CD14-positive monocyte (primary cell): ENCODE measurements around the gene NOTCH3. TPM values are rescaled to one million over a fixed set of nuclear protein-coding genes. Genes with fewer than 3 reads are reported as not detected.
A peak's percentile ranks its signal among the peaks of the same experiment; 100 is the strongest.

Experiments
- DNase-seq, 3 donors: peaks; one replicate each; pipeline ENCODE4 v3.0.0-alpha.2; 2011 to 2022
- H2AFZ ChIP-seq: 2 replicates; pipeline ENCODE4 v1.6.0; 2012; ENCODE audit warnings: mild to moderate bottlenecking, low read depth, low read length, inconsistent platforms; ENCODE audit not compliant: insufficient read depth, poor library complexity, severe bottlenecking
- H3K27ac ChIP-seq, 2 donors: 1 replicate in 1 of 2; 2 replicates in 1 of 2; pipeline ENCODE4 v1.5.1; 2012 to 2013; ENCODE audit warnings: low read length in 2 of 2, control low read depth in 1 of 2, inconsistent platforms in 1 of 2, low read depth in 1 of 2, mild to moderate bottlenecking in 1 of 2
- H3K27me3 ChIP-seq, 2 donors: one replicate each; pipeline versions ENCODE4 v1.6.0 to v1.6.1; 2011 to 2013; ENCODE audit warnings: low read length in 2 of 2; ENCODE audit not compliant: control insufficient read depth in 2 of 2, insufficient read depth in 2 of 2
- H3K36me3 ChIP-seq, 2 donors: replicated peaks in 1 of 2; 1 replicate in 1 of 2; 2 replicates in 1 of 2; pipeline versions ENCODE4 v1.5.1 to v1.6.1; 2012 to 2013; ENCODE audit warnings: low read length in 2 of 2, control low read depth in 1 of 2, inconsistent platforms in 1 of 2, mild to moderate bottlenecking in 1 of 2; ENCODE audit not compliant: insufficient read depth in 2 of 2, control insufficient read depth in 1 of 2
- H3K4me1 ChIP-seq, 2 donors: 1 replicate in 1 of 2; 2 replicates in 1 of 2; pipeline versions ENCODE4 v1.5.1 to v1.6.1; 2012 to 2013; ENCODE audit warnings: low read length in 2 of 2, control low read depth in 1 of 2, inconsistent platforms in 1 of 2, mild to moderate bottlenecking in 1 of 2, moderate library complexity in 1 of 2; ENCODE audit not compliant: insufficient read depth in 2 of 2, control insufficient read depth in 1 of 2
- H3K4me2 ChIP-seq: replicated peaks from 2 replicates; pipeline ENCODE3; 2012; ENCODE audit warnings: low read length, moderate library complexity, mild to moderate bottlenecking; ENCODE audit not compliant: poor library complexity, severe bottlenecking; ENCODE audit errors: extremely low read depth
- H3K4me3 ChIP-seq, 3 experiments: fragments of 200-600 bp in 1 of 3; sonication (generic) in 1 of 3; replicated peaks in 1 of 3; 1 replicate in 2 of 3; 2 replicates in 1 of 3; pipeline ENCODE4 v1.5.1; 2011 to 2013; ENCODE audit warnings: low read length in 3 of 3, mild to moderate bottlenecking in 3 of 3, control low read depth in 2 of 3, low read depth in 2 of 3, inconsistent platforms in 1 of 3, moderate library complexity in 1 of 3
- H3K79me2 ChIP-seq: 2 replicates; pipeline ENCODE4 v1.6.0; 2012; ENCODE audit warnings: mild to moderate bottlenecking, control low read depth, inconsistent platforms, low read length, moderate library complexity; ENCODE audit not compliant: insufficient read depth
- H3K9ac ChIP-seq: 2 replicates; pipeline ENCODE4 v1.6.0; 2017; ENCODE audit warnings: low read length, mild to moderate bottlenecking; ENCODE audit not compliant: insufficient read depth, poor library complexity, severe bottlenecking
- H3K9me3 ChIP-seq, 2 donors: replicated peaks in 1 of 2; 1 replicate in 1 of 2; 2 replicates in 1 of 2; pipeline versions ENCODE4 v1.5.1 to v1.6.1; 2012 to 2013; ENCODE audit warnings: low read length in 2 of 2, control low read depth in 1 of 2; ENCODE audit not compliant: control insufficient read depth in 1 of 2, insufficient read depth in 1 of 2
- H4K20me1 ChIP-seq: 2 replicates; pipeline ENCODE4 v1.6.0; 2012; ENCODE audit warnings: mild to moderate bottlenecking, low read length, control low read depth, moderate library complexity; ENCODE audit not compliant: insufficient read depth
- H3K27ac Mint-ChIP-seq, 7 donors: one replicate each; pipeline ENCODE4 v1.8.0; 2020; ENCODE audit warnings: mild to moderate bottlenecking in 7 of 7, mixed read lengths in 7 of 7, moderate library complexity in 6 of 7, inconsistent platforms in 2 of 7
- H3K27me3 Mint-ChIP-seq, 3 donors: one replicate each; pipeline ENCODE4 v1.8.0; 2021 to 2022; ENCODE audit warnings: low read depth in 3 of 3, mild to moderate bottlenecking in 3 of 3, mixed read lengths in 3 of 3, moderate library complexity in 3 of 3, inconsistent platforms in 1 of 3
- H3K36me3 Mint-ChIP-seq, 2 donors: one replicate each; pipeline ENCODE4 v1.8.0; 2020; ENCODE audit warnings: mixed read lengths in 2 of 2, inconsistent platforms in 1 of 2, mild to moderate bottlenecking in 1 of 2
- H3K4me1 Mint-ChIP-seq: one replicate; pipeline ENCODE4 v1.8.0; 2020; ENCODE audit warnings: mild to moderate bottlenecking, mixed read lengths
- H3K4me3 Mint-ChIP-seq, 2 donors: one replicate each; pipeline ENCODE4 v1.8.0; 2020; ENCODE audit warnings: mild to moderate bottlenecking in 2 of 2, mixed read lengths in 2 of 2, moderate library complexity in 1 of 2
- H3K9me3 Mint-ChIP-seq, 7 donors: one replicate each; pipeline ENCODE4 v1.8.0; 2020 to 2022; ENCODE audit warnings: mixed read lengths in 7 of 7, mild to moderate bottlenecking in 6 of 7, moderate library complexity in 6 of 7, inconsistent platforms in 2 of 7
- CTCF ChIP-seq: fragments of 200-600 bp; IDR thresholded peaks from one replicate; pipeline ENCODE4 v1.8.0; 2022; ENCODE audit warnings: antibody characterized with exemption, mild to moderate bottlenecking
- WGBS: methylation state at CpG from one replicate; pipeline ENCODE4 v1.1.5; 2013; ENCODE audit warnings: missing lambda C conversion rate; ENCODE audit not compliant: insufficient coverage; 5-methylcytosine and 5-hydroxymethylcytosine counted together
- intact Hi-C, 2 donors: fragments of 100-400 bp; cut with micrococcal nuclease; formaldehyde crosslinking; loops; one replicate each; pipeline versions ENCODE4 v1.15.0 to v1.15.1; 2023
- polyA plus RNA-seq, 3 donors: library from polyadenylated mRNA; depleted of rRNA in 1 of 3; unstranded in 2 of 3; stranded (reverse) in 1 of 3; fragments of 300-500 nt in 2 of 3; fragments of >200 nt in 1 of 3; fragmentation: Illumina TruSeq in 2 of 3; gene quantifications; 1 replicate in 2 of 3; 2 replicates in 1 of 3; pipeline ENCODE4 v1.2.3, GENCODE V29; 2012 to 2021

The NOTCH3 gene
- polyA plus RNA-seq, 3 donors, result 0.05 to 0.51 TPM; not detected in 1

- Histone ChIP-seq H3K4me2 (no peak overlapping the region), H3K36me3 (peaks cover 62 to 77% of the 10 kb centered on the region in 2 donors), H2AFZ (no peak overlapping the region), H3K9me3 (no peaks in the 10 kb centered on the region), H3K27me3 (no peaks in the 10 kb centered on the region), H3K9ac (no peak overlapping the region), H4K20me1 (no peaks in the 10 kb centered on the region), H3K4me1 (no peaks in the 10 kb centered on the region), H3K27ac (no peak overlapping the region), H3K79me2 (no peaks in the 10 kb centered on the region), H3K4me3 (no peak overlapping the region)
- Mint-ChIP-seq H3K9me3 (peaks cover 0 to 4% (median 2%) of the 10 kb centered on the region in 7 donors), H3K4me3 (no peak overlapping the region), H3K27ac (peak overlapping the region in 3 of 7 donors; percentile 20 to 46 (median 33)), H3K27me3 (no peaks in the 10 kb centered on the region), H3K4me1 (no peaks in the 10 kb centered on the region), H3K36me3 (peaks cover 67 to 78% of the 10 kb centered on the region in 2 donors)
- intact Hi-C loops, result no loop called here
- DNase-seq, result no peak
- TF ChIP-seq CTCF, result no peak
- 97% methylated on average over 5 of the region's 12 CpGs for WGBS
Observed at GRCh38 chr19:15116856-15117255, 83.9 kb downstream of the NOTCH3 start.

GRCh38 chr19:15115762-15116615 is 84.8 kb downstream of the NOTCH3 start:
- 38% methylated on average over 11 of the region's 23 CpGs for WGBS
- Mint-ChIP-seq H3K27me3 (peaks cover 0 to 1% (median 0%) of the 10 kb centered on the region in 3 donors), H3K27ac (peak overlapping the region in 1 of 7 donors; percentile 14), H3K4me3 (no peak overlapping the region), H3K4me1 (no peaks in the 10 kb centered on the region), H3K36me3 (peaks cover 60 to 70% of the 10 kb centered on the region in 2 donors), H3K9me3 (peaks cover 0 to 4% (median 2%) of the 10 kb centered on the region in 7 donors)
- no peaks in the 10 kb centered on the region for H4K20me1 ChIP-seq
- no peaks in the 10 kb centered on the region for H3K79me2 ChIP-seq
- H2AFZ ChIP-seq, result no peak overlapping the region
- no peak overlapping the region for H3K4me2 ChIP-seq
- peaks cover 59 to 71% of the 10 kb centered on the region in 2 donors for H3K36me3 ChIP-seq
- intact Hi-C loops, result no loop called here
- no peaks in the 10 kb centered on the region for H3K9me3 ChIP-seq
- H3K4me3 ChIP-seq, result no peak overlapping the region
- DNase-seq, result no peak
- no peaks in the 10 kb centered on the region for H3K4me1 ChIP-seq
- no peak overlapping the region for H3K27ac ChIP-seq
- no peak overlapping the region for H3K9ac ChIP-seq
- no peaks in the 10 kb centered on the region for H3K27me3 ChIP-seq
- no peak for TF ChIP-seq CTCF
